Activated CD4-positive, CD25-positive, alpha-beta regulatory T cell (primary cell): ENCODE results near the gene STXBP5.

ENCODE experiments used
- DNase-seq, 4 experiments: peaks; one replicate each; lab custom pipeline; 2025; lab: John Stamatoyannopoulos, UW

The STXBP5 gene

DNA sequence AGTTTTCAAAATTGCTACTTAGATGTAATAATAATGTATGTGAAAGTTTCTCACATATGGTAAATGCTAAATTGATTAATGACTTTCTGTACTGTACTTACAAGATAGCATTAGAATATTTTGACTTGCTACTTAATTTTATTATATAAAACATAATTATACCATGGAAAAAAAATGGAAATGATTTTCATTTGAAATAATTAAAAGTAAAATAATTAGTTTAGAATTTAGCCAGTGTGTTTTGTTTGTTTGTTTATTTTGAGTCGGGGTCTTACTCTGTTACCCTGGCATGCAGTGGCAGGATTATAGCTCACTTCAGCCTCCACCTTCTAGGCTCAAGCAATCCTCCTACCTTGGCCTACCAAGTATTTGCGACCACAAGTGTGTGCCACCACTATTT lies 7.1 kb downstream of the STXBP5 start:
- no peak for DNase-seq

DNA sequence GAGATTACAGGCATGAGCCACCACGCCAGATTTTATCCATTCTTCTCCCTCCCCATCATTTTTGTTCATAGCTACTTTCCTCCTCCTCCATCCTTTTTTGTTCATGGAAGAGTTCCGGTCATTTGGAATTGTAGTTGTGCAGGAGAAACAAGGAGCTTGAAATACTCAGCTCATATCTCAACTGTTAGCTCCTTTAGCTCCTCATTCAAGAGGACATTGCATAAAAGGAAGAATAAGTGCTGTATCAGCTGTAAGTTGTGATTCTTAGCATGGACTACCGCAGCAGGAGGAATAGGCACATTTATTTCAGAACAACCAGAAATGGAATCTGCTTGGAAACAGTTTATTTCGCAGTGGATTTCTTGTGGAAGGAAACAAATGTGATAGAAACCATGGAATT lies 7.6 kb downstream of the STXBP5 start:
- no peak for DNase-seq

DNA sequence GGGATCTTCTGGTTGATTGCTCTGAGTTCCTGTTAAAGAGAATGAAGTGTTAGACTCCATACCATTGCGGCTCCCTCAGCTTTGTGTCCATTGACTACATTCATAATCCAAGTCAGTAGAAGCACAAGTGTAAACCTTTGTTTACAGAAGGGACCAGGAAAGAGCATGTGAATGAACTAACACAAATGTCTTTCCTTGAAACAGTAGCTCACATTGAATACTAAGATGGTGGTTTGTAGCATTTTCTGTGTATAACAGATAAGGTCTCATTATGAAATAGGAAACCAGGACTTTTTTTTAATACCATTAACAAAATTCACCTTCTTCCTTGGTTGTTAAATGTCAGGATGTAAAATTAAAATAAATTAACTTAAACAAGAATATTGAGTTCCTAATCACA lies 8.4 kb downstream of the STXBP5 start:
- no peak for DNase-seq

- no peak for DNase-seq
Measured at GRCh38 chr6:147213772-147214171, 9.6 kb downstream of the STXBP5 start.

GRCh38 chr6:147214248-147215227 lies 10.3 kb downstream of the STXBP5 start:
- no peak for DNase-seq

DNA sequence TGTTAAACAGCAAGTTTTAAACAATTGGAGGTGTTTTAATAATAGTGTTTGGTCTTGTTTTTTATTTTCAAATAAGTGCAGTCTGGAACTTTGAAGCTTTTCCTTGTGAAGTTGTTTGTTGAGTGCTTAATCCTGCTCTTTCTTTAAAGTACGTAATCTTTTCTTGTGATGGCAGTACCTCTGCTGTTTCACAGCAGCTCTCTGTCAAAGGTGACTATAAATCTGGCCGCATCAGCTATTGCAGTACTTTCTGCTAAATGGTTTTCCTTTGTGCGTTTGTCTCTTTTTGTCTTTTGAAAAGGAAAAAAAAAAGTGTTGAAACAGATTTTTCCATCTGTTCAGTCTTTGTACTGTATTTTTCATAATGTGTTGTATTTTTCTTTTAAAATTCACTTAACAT lies 12.7 kb downstream of the STXBP5 start:
- no peak for DNase-seq

- no peak for DNase-seq
Measured at GRCh38 chr6:147217840-147218404, 13.7 kb downstream of the STXBP5 start.

GRCh38 chr6:147218797-147219196 lies 14.6 kb downstream of the STXBP5 start:
- no peak for DNase-seq

- no peak for DNase-seq
Measured at GRCh38 chr6:147219463-147219862, 15.2 kb downstream of the STXBP5 start.

GRCh38 chr6:147220345-147220744 lies 16.1 kb downstream of the STXBP5 start:
- no peak for DNase-seq

DNA sequence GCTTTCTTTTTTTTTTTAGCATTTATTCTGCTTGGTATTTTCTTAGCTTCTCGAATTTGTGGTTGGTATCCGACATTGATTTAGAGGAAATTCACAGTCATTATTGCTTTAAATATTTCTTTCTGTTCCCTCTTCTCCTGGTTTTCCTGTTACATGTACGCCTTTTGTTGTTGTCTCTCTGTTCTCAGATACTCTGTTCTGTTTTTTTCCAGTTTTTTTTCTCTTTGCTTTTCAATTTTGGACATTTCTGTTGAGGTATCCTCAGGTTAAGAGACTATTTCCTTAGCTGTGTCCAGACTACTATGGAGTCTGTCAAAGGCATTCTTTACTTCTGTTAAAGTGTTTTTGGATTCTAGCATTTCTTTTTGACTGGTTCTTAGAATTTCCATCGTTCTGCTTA lies 17.5 kb downstream of the STXBP5 start:
- no peak for DNase-seq

GRCh38 chr6:147222160-147222838 lies 18.1 kb downstream of the STXBP5 start:
- no peak for DNase-seq

DNA sequence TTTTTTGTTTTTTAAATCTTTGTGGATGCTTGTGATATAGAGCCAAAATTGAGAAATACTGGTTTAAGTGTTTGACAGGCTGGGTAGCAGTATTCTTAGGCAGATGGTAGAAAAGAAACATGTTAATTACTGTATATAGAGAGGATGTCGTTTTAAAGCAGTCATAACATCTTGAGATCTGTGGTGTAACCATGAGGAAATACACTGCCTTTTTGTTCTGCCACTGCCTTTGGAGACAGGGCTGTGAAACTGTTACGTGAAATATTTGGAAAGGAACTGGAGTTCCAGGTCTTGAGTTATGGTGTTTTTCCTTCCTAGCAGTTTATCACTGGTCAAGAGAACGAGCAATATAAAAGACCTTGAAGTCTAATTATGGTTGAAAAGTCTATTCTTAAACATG lies 19.5 kb downstream of the STXBP5 start:
- no peak for DNase-seq

- DNase-seq = no peak
Measured at GRCh38 chr6:147226163-147226724, 22.0 kb downstream of the STXBP5 start.

DNA sequence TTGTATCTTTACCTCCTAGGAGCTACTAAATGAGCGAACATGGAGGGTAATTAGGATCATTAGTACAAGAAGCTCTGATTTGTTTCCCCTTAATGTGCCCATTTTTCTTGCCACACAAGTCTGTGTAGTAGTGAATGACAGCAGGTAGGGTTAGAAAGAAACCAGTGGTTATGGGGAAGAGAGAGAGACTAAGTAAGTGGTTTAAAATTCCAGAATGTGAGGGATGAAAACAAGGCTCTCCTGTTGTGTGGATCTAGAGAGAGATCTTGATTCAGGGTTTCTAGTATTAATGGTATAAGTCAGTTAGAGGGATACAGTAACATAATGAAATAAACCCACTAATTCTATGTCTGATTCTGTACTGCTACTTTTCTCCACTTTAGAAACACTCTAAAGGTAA lies 22.7 kb downstream of the STXBP5 start:
- no peak for DNase-seq

GRCh38 chr6:147227770-147228320 lies 23.6 kb downstream of the STXBP5 start:
- DNase-seq = no peak

GRCh38 chr6:147231589-147231988 lies 27.4 kb downstream of the STXBP5 start:
- DNase-seq = no peak

- no peak for DNase-seq
Measured at GRCh38 chr6:147234685-147235084, 30.5 kb downstream of the STXBP5 start.

DNA sequence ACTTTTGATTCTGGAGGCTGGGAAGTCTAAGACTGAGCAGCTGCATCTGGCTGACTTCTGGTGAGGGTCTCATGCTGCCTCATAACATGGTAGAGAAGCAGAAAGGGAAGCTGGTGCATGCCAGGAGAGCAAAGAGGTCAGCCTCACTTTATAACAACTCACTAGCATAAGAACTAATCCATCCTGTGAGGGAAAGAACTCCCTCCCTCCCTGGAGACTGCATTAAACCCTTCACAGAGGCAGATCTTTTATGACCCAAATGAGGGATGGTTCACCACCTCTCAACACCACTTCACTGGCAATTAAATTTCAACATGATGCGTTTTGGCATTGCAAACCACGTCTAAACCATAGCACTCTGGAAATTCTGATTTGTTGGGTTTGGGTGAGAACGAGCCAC lies 33.9 kb downstream of the STXBP5 start:
- no peak for DNase-seq

DNA sequence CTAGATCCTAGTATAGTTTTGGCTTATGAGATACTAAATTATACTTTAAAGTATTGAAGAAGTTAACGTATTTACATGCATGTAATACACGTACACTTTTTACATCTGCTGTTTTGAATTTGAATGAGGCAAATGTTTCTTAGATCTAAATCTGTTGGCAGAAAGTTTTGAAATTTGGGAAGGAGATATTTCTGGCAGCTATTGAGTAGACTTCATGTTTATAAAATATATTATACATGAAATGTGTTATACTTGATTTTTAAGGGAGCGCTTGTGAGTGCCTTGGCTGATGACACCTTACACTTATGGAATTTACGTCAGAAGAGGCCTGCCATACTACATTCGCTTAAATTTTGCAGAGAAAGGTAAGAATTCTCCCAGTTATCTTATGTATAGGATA lies 34.7 kb downstream of the STXBP5 start:
- DNase-seq = no peak

- DNase-seq = no peak
Measured at GRCh38 chr6:147244832-147245231, 40.6 kb downstream of the STXBP5 start.

- no peak for DNase-seq
Measured at GRCh38 chr6:147245693-147246092, 41.5 kb downstream of the STXBP5 start.
